Inflammatory macrophage (primary cell): ENCODE results near the gene MRGPRD.

Experiments
- DNase-seq, 2 donors: peaks; one replicate each; pipeline ENCODE4 v3.0.0-alpha.2; 2020 to 2022

MRGPRD gene

DNA sequence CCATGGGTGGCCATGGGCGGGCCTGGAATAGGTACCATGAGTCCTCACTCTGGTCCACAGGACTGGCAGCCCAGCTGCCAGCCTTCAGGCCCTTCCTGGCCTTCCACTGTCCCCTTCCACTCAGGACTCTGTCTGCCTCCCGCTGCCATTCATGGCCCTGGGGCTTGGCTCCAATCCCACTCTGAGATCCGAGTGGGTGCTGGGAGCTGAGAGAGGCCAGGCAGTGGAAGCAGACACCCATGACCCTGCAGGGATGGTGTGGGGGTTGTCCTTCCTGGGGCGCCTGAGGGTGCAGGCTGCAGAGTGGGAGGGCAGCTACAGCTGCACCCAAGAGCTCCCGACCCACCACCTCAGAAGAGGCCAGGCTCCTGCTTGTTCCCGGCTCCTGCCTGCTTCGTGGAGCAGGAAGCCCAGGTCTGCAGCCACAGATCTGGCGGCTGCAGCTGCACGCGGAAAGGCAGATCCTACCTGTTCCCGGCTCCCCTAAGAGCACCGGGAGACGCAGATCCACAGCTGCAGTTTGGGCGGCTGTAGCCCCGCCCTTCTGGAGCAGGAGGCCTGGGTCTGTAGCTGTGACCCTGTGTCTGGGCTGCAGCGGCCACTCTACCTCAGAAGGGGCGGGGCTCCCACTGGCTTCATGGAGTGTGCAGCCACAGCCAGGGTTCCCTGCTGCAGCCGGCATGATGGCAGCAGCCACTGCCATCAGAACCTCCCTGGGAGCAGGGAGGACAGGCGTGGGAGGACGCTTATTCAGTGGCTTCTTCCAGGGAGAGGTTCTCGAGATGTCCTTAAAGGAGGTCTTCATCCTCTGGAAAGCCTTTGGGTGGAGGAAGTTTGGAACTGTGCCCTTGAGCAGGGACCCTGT, 49.6 kb downstream of the MRGPRD start:
- no peak for DNase-seq
